Measurements from ENCODE around the gene MAPK4.
"Not testable (repeated sequence)": the region's sequence is repeated elsewhere in the genome, so short reads cannot be mapped to it uniquely, and the experiment has no call there.

Gene MAPK4

DNA sequence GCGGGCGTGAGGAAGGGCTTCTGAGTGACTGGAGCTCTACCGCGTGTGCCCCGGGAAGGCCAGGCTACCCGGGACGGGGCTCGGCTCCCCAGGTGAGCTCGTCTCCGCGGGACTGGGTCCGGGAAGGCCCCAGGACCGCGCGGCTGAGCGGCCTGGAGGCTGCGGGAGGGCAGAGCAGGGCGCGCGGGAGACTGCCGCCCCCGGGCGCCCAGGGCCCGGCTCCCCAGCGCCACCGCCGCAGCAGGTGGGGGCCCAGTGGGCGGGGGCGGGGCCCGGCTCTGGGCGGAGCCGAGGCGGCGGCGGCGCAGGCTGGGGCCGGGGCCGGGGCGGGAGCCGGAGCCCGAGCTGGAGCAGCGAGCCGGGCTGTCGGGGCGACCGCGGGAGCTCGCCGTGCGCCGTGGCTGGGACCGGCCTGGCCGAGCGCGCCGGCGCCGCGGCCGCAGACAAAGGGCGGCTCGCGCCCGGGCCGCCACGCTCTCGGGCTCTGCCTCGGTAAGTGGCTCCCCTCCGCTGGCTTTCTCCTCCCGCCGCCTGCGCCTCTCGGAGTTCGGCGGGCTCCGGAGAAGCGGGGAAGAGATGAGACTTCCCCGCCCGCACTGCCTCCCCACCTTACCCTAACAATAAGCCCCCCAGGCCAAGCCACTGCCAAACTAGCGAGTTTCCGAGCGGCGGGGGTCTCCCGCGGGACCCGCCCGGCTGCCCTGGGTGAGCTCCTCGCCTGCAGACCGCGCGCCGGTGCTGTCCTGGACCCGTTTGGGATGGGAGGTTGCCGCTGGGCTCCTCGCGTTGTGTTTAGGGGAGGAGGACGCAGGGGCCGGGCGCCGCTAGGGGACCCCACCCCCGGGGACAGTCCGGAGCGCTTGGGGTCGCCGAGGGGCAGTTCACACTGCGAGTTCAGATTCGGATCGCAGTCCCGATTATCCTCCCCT, at the start of gene MAPK4:
MAPK4 (plus strand) TSS at position 336 of the 929 bp plus-strand sequence. CDS start 103,872 bp downstream, outside the sequence.
- no peak for DNase-seq (ENCODE audit: low spot score)

DNA sequence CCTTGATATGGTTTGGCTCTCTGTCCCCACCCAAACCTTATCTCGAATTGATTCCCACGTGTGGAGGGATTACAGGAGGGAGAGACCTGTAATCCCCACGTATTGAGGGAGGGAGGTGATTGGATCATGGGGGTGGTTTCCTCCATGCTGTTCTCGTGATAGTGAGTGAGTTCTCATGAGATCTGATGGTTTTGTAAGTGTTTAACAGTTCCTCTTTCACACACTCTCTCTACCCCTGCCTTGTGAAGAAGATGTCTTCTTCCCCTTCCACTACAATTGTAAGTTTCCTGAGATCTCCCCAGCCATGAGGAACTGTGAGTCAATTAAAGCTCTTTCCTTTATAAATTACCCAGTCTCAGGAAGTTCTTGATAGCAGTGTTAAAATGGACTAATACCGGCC, 42.6 kb upstream of the MAPK4 start:
- DNase-seq (ENCODE audit: low spot score): not testable (repeated sequence)

DNA sequence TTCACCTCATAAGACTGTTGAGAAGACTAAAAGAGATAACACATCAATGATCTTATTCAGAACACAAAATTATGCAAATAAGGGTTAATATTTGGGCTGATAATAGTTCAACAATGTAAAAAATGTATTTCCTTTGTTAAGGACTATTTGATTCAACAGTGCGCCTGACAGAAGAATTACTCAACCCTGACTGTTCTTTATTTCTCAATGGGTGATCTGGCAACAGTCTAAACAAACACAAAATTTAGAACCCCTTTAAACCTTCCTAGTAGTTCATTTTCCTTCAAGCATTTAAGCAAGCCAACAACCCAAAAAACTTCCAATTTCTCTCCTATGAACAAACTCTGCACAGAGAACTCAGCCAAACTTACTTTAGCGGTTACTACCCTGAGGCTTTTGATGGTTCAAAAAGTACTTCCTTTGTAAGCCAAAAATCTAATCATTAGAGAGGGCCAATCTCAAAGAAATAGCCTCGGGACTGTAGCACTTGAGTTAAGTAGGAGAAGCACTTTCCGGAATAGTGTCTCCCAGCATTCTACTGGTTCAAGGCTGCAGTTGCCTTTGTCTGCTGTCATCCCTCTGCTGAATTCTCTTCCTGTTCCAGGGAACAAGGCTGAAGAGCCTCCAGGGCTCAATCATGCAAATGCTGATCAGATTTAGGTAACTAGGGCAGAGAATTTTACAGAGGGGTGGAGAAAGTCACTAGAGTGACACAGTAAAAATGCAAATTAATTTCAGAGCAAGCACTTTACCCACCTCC, 40.9 kb upstream of the MAPK4 start:
- DNase-seq (ENCODE audit: low spot score): no peak

DNA sequence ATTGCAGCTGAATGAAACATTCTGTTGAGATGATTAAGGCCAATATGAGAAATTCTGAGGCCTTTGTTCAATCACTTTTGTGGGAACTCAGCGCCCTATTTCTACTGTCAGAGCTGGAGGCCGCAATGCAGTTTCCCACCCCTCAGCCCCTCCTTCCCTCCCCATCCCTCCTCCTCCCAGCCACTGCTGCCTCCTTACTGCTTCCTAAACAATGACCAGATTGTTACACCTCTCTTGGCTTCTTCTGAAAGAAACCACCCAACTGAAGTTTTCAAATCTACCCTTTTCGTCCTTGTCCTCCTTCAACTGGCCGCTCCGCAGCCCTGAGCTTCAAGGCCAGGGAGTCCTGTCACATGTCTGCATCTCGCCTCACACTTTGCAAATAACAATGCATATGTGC, 36.7 kb upstream of the MAPK4 start:
- DNase-seq (ENCODE audit: low spot score): no peak

DNA sequence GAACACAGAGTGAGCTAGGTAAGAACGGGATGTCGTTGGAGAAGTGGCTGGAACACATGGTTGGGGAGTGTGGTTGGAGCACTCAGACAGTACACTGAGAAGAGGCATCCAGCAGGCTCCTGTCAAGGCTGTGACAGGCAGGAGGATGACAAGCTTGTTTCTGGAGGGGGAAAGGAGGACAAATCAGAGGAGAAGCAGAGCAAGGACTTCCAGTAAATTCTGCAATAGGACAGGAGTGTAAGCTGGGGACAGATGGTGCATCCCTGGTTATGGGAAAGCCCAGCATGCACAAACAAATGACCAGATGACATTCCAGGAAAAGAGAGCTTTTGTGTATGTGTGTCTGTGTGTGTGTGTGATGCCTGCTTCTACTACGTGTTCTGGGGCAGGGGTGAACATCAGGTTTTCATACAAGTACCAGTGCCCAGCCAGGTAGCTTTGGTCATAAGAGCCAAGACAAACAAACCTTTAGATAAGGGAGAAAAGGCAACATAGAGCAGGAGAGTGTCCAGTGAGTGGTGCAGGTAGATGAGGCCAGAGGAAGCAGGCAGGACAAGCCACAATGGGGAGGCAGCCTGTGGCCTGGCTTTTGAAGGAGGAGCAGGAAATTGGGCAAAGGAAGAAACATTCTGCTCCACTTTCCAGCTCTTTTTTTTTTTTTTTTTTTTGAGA, 32.1 kb upstream of the MAPK4 start:
- DNase-seq (ENCODE audit: low spot score): no peak

DNA sequence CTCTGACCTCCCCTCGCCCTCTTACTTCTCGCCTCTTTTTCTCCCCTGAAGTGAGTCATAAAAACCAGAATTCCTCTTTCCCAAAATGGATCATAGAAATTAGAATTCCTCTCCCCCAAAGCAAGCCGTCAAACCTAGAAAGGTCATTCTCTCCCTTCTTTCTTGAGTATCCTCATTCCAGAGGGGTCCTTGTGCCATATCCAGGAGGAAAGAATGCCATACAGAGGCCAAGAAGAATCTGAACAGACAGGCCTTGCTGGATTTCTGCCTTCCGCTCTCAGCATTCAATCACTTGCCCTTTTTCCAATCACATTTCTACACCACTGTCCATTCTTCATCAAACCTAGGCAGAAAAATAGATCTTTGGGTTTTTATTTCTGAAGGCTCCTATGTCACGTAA, 31.1 kb upstream of the MAPK4 start:
- no peak for DNase-seq (ENCODE audit: low spot score)

DNA sequence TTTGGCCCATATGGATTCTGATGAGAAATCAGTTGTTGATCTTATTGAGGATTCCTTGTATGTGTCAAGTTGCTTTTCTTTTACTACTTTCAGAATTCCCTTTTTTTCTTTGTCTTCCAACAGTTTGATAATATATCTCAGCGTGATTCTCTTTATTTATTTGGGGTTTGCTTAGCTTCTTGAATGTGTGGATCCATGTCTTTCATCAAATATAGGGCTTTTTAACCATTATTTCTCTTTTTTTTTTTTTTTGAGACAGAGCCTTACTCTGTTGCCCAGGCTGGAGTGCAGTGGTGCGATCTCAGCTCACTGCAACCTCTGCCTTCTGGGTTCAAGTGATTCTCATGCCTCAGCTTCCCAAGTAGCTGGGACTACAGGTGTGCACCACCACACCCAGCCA, 26.1 kb upstream of the MAPK4 start:
- not testable (repeated sequence) for DNase-seq (ENCODE audit: low spot score)

DNA sequence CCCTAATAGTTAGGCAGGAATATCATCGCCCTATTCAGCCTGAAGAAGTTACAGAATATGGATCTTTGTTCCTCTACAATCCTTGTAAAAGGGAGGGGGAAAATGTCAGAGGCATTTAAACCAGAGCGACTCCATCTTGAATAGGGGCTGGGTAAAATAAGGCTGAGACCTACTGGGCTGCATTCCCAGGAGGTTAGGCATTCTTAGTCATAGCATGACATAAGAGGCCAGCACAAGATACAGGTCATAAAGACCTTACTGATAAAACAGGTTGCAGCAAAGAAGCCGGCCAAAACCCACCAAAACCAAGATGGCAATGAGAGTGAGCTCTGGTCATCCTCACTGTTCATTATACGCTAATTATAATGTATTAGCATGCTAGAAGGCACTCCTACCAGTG, 15.4 kb upstream of the MAPK4 start:
- DNase-seq (ENCODE audit: low spot score): not testable (repeated sequence)

DNA sequence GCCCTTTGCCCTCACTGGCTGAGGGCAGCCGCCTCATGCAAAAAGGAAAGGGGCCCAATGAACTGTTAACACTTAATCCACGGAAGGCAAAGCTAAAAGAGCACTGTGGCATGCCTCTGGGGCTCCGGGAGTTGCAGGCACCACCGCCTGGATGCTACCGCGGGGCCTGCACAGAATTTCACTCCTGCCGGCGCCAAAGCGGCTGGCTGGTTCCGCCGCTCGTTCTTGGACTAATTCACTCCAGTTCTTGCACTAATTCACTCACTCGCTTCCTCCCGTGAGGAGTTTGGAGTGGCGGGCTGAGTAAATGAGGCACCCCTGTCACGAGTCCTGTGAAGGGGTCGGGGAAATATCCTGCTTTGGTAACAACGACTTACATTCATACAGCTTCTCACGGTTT, 14.0 kb upstream of the MAPK4 start:
- DNase-seq (ENCODE audit: low spot score): no peak

DNA sequence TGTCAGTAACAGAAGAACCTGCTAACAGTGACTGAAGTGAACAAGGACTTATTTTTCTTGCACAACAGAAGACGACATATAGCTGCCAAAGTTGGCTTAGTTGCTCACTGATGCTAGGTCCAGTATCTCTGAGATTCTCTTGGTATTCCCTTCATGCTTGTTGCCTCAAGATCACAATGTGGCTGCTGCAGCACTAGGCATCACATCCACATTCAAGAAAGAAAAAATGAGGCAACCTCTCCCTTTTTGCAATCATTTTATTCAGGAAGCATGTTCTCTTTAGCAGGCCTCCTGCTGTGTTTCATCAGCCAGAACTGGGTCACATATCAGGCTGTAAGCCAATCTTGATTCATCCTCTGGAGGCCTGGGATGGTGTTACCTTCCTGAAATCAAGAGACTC, 11.7 kb upstream of the MAPK4 start:
- DNase-seq (ENCODE audit: low spot score): no peak

DNA sequence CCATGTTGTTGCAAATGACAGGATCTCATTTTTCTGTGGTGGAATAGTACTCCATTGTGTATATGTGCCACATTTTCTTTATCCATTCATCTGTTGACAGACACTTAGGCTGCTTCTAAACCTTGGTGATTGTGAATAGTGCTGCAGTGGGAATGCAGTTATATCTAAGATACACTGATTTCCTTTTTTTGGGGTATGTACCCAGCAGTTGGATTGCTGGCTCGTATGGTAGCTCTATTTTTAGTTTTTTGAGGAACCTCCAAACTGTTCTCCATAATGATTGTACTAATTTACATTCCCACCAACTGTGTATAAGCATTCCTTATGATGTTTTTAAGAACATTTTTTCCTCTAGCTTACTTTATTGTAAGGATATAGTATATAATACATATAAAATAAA, 8.2 kb upstream of the MAPK4 start:
- DNase-seq (ENCODE audit: low spot score): not testable (repeated sequence)

DNA sequence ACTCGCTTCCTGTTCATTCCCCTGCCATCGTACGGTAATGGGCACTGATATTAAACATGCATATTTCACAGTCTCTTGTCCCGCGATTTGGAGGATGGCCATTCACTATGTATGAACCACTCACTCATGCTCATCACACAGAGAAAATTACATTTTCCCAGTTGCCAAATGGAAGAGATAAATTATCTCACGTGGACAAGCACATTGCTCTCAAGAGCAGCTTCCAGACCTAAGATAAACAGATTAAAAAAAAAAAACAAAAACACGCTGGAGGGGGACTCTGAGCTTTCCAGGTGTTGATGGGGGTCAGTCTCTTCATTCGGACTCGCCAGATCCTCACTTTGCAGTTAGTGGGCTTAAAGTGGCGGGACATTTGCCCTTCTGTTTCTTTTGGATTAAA, 1.7 kb upstream of the MAPK4 start:
- no peak for DNase-seq (ENCODE audit: low spot score)

DNA sequence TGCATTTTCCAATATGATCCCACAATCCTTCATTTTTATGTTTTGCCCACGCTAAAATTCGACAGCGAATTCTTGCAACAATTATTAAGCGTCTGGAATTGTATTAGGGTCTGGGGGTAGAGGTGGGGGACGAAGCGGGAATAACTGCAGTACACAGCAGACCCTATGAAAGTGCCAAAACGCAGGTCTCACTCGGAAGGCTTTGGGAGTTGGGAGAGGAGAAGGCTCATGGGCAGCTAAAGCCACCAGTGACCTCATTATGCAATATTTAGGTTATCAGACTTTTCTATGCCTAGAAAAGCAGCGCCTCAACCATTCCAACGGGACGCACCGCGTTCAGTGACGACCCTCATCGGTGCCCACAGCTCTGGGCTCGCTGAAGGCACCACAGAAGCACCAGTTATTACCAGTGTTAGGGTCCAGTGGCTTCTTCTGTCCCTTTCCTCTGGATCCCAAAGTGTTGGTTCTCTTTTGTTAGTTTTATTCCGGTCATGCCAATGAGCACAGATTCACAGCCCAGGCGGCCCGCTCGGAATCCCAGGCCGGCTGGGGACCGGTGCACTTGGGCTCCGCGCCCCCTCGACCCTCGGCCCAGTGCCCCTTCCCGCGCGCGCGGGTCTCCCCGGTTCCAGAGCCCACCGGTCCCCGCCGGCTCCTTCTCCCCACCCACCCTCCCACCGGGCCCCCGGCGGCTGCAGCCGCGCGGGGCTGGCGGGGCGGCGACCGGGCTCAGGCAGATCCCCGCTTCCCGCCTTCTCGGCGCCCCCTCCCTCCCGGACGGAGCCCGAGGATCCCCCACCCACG, 737 bp upstream of the MAPK4 start:
- no peak for DNase-seq (ENCODE audit: low spot score)

DNA sequence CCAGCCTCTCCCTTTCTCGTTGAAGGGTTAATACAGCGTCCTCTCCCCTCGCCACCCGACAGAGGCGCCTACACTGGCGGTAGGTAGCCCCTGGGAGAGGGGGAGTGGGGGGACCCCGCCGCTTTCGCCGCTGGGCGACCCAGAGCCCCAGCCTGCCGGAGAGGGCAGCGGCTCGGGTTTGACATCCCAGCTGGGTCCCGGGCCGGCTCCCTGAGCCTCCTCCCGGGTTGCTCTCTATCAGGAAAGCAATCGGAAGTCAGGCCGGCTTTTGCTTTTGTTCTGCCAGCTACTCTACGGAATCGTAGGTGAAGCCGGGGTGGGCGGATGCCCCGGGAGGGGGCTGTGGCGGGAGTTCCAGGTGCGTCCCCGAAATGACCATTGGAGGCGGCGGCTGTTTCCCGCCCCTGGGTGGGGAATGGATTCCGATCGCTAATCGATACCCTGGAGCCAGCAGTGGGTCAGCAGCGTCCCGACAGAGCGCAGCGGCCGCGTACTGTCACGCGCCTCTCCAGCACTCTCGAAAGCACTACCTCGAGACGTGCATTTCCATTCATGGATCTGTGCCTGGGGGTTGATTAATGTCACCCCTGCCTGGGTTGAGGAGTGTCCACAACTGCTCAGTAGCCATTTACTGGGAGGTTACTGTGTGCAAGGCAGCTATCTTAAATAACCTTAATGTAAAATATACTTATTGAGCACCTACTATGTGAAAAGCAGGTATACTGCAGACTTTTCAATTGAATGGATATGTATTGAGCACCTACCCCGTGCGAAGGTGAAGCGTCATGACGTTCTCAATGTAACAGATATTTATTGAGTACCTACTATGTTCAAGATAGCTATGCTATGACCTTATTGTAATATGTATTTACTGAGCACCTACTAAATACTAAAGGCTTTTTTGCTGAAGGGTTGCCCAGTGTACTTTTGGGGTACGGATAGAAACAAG, 1.1 kb downstream of the MAPK4 start:
- no peak for DNase-seq (ENCODE audit: low spot score)

DNA sequence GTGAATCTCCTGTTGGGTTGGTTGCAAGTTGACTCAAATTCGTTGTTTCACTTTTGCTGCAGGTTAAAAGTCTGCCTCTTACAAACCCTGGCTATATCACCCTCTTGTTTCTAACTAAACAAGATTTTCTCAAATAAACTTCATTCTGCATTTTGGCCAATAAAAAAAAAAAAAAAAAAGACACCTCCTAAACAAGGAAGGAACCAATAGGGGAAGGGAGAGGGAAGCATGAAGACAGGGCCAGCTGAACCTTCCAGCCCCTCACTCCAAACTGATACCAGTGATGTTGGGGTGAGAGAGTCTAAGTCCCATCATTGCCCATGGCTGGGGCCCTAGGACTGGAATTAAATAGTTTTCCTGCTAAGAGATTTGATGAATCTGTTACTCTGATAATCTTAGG, 2.4 kb downstream of the MAPK4 start:
- not testable (repeated sequence) for DNase-seq (ENCODE audit: low spot score)

DNA sequence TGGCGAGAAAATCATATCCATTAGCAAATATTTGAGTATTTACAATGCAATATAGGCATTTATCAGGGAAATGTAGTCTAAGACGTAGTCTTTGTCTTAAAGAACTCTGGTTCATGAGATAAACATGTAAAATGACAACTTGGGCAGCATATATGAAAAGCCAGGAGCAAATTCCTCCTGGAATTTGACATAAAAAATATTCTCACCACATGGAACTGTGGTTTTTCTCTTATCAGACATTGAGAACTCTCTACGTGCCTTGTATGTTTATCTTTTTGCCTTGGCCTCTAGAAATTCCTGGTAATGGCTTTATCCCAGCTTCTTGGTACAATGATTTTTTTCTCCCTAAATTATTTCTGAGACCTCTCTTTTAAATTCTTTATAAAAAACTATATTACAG, 2.8 kb downstream of the MAPK4 start:
- no peak for DNase-seq (ENCODE audit: low spot score)

DNA sequence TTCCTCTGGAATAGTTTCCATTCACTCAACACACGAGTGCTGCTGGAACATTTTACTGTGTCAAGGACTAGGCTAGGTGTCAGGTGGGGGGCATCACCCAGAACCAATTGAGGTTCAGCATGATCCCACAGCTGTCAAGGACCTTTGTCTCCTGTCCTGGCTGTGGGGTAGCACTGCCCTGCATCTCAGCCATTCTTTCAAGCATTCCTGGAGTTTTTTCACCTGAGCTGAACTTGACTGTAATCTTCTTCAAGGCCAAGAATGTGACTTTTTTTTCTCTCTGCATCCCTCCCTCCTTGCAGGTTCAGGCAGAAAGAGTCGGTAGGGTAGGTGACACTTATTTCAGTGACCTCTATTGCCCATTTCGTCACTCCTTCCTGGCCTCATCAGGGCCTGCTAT, 3.5 kb downstream of the MAPK4 start:
- DNase-seq (ENCODE audit: low spot score): no peak

DNA sequence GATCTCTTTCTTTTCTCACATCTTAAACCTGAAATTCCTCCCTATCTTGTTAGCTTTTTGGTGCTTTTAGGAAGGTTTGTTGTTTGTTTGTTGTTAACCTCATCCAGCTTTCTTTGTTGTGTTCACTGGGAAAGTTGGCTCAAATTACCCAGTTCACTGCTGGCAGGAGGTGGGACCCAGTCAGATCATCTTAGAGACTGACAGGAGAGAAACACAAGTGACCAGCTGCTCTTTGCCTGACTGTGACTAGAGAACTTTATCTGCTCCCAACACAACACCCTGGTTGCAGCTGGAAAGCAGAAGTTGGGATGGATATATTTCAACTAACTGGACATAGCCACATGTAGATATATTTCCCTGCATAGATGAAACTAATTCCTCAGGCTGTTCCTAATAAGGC, 10.0 kb downstream of the MAPK4 start:
- no peak for DNase-seq (ENCODE audit: low spot score)

DNA sequence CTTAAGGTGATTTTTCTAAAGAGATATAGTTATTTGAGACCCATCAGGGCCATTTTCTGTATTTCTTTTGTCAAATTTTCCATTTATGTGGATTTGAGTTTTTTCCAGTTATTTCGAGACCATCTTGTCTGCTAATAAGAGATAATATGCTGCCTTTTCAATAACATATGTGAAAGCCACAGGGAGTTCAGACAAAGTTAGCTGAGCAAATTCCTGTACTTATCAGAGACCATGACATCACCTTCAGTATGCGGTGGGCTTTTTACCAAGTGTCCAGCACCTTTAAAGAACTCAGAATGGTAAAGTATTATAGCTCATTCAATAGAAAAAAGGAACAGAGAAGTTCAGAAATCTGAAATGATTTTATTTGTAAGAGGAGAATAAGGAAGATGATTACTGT, 11.7 kb downstream of the MAPK4 start:
- no peak for DNase-seq (ENCODE audit: low spot score)

DNA sequence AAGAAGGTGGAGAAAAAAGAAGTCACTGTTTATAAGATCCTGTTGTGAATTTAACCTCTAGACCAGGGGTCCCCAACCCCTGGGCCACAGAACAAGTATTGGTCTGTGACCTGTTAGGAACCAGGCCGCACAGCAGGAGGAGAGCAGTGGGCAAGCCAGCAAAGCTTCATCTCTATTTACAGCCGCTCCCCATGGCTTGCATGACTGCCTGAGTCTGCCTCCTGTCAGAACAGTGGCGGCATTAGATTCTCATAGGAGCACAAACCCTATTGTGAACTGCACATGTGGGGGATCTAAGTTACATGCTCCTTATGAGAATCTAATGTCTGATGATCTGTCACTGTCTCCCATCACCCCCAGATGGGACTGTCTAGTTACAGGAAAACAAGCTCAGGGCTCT, 13.3 kb downstream of the MAPK4 start:
- not testable (repeated sequence) for DNase-seq (ENCODE audit: low spot score)

DNA sequence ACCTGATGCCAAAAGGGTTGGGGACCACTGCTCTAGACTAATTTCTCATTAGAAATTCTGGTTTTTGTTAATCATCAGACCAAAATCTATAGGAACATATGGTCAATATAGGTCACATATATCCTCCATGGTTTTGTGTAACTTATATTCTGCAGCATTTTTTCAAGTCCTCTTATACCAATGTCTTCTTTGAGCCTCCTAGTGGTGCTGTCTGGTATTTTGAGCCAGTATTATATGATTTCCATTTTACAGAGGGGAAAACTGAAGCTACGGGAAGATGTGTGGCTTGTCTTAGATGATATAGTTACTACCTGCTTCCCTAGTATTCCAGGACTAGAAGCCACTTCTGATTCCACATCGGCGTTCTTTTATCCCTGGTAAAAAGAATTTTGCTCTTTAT, 13.8 kb downstream of the MAPK4 start:
- no peak for DNase-seq (ENCODE audit: low spot score)
